Measurements from ENCODE around the gene CNKSR1.
A peak's percentile ranks its signal among the peaks of the same experiment; 100 is the strongest.
"Not testable (repeated sequence)": the region's sequence is repeated elsewhere in the genome, so short reads cannot be mapped to it uniquely, and the experiment has no call there.

Gene CNKSR1

GRCh38 chr1:26230682-26231081, 53.4 kb downstream of the CNKSR1 start:
- not testable (repeated sequence) for DNase-seq (ENCODE audit: low read depth)

GRCh38 chr1:26233903-26234643, 56.8 kb downstream of the CNKSR1 start, which contains the start of gene CEP85:
Gene CEP85 (plus strand): TSS chr1:26234200. CDS start chr1:26239784, 5,584 bp downstream.
- peak; percentile 98 for DNase-seq (ENCODE audit: low read depth)

GRCh38 chr1:26234644-26235370, 57.5 kb downstream of the CNKSR1 start:
- DNase-seq (ENCODE audit: low read depth): no peak

DNA sequence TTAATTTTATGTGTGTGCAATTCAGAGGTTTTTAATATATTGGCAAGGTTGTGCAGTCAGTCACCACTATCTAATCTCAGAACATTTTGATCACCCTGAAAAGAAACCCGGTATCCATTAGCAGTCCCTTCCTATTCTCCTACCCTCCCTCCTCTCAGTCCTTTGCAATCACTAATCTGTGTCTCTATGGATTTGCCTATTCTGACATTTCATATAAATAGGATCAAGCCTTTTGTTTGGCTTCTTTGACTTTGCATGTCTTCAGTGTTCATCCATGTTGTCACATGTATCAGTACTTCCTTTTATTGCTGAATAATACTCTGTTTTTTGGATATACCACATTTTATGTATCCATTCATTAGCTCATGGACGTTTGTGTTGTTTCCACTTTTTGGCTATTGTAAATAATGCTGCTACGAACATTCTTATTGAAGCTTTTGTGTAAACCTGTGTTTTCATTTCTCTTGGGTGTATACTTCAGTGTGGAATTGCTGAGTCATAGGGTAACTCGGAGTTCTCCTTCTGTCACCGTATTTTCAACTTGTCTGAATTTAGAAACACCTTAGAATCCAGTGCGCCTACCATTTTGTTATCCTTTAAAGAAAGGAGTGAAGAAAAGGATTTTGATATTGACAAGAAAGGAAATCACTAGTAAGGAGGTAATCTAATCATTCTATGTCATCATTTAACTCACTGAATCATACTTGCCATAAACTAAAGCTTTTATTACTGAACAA, 60.1 kb downstream of the CNKSR1 start:
- no peak for DNase-seq (ENCODE audit: low read depth)
